ENCODE measurements around the gene DPP6. TPM values are rescaled to one million over a fixed set of nuclear protein-coding genes. Genes with fewer than 3 reads are reported as not detected.

DPP6 gene
- total and polyA plus RNA-seq, 9 of the 15 experiments (the other 6 are each of a cell fraction or from before 2014, with no cell fraction given) = not detected

- peak; percentile 99 for TF ChIP-seq REST (IDR thresholded peaks at IDR 0.05; ENCODE audit: borderline replicate concordance)
- TF ChIP-seq REST (CRISPR knock-in tag; IDR thresholded peaks at IDR 0.05; ENCODE audit: low read depth) = peak; percentile 93
- no peak for TF ChIP-seq SUPT5H (IDR thresholded peaks at IDR 0.05)
- TF ChIP-seq AFF1 (IDR thresholded peaks at IDR 0.05; ENCODE audit: low read depth in 1 of 2, partially characterized antibody in 2 of 2) = peak in 1 of 2 experiments; percentile 78
- no peak for TF ChIP-seq TARDBP (IDR thresholded peaks at IDR 0.05)
- no peak for TF ChIP-seq TAL1 (IDR thresholded peaks at IDR 0.05)
- peak; percentile 61; the same call in 1 of the 2 replicates for TF ChIP-seq HDAC2 (IDR thresholded peaks at IDR 0.05)
- no peak for TF ChIP-seq ELF4 (CRISPR knock-in tag; IDR thresholded peaks at IDR 0.05)
- TF ChIP-seq TRIM25 (IDR thresholded peaks at IDR 0.05; ENCODE audit: borderline replicate concordance) = no peak
- no peak for TF ChIP-seq ATF4 (CRISPR knock-in tag; IDR thresholded peaks at IDR 0.05)
- no peak for TF ChIP-seq USF2 (CRISPR knock-in tag; IDR thresholded peaks at IDR 0.05)
- no peak for TF ChIP-seq PML (IDR thresholded peaks at IDR 0.05; ENCODE audit: low read length)
- TF ChIP-seq ZNF12 (CRISPR knock-in tag; IDR thresholded peaks at IDR 0.05) = no peak
These were observed 357.6 kb downstream of the DPP6 start (continued) for GRCh38 chr7:154409703-154410311.
